H1 (cell line): Measurements from ENCODE around the gene DEGS1. TPM values are rescaled to one million over a fixed set of nuclear protein-coding genes. Genes with fewer than 3 reads are reported as not detected.

Experiments used
- CTCF ChIA-PET: fragments of 300-600 bp; sonication (Branson Sonifier 250); formaldehyde crosslinking; loops from one replicate; lab custom pipeline; 2021; ENCODE audit not compliant: partially characterized antibody; lab: Charles Lee
- POLR2A ChIA-PET: fragments of 300-600 bp; sonication (Branson Sonifier 250); formaldehyde crosslinking; loops from one replicate; lab custom pipeline; 2021; ENCODE audit warnings: inconsistent platforms; ENCODE audit not compliant: partially characterized antibody; lab: Charles Lee
- DNase-seq, 2 experiments: peaks; one replicate each; pipeline versions ENCODE4 v3.0.0 to v3.0.0-alpha.2; 2010 to 2022; ENCODE audit warnings: low spot score in 2 of 2, low read depth in 1 of 2, mixed read lengths in 1 of 2
- FAIRE-seq: peaks from 2 replicates; lab custom pipeline; 2011; peaks lifted over from hg19 to GRCh38; lab: Jason Lieb, UNC
- H2AFZ ChIP-seq: 2 replicates; pipeline ENCODE4 v1.8.1; 2012; ENCODE audit warnings: low read length, inconsistent platforms
- H2AK5ac ChIP-seq: 2 replicates; pipeline ENCODE4 v1.6.1; 2013; ENCODE audit warnings: low read depth, low read length
- H2BK120ac ChIP-seq: replicated peaks from 2 replicates; pipeline ENCODE3; 2013; ENCODE audit warnings: low read depth, low read length, inconsistent platforms
- H2BK12ac ChIP-seq: 2 replicates; pipeline ENCODE4 v1.6.1; 2013; ENCODE audit warnings: low read depth, low read length
- H2BK15ac ChIP-seq: 2 replicates; pipeline ENCODE4 v1.6.1; 2013; ENCODE audit warnings: low read length
- H2BK20ac ChIP-seq: 2 replicates; pipeline ENCODE4 v1.6.1; 2013; ENCODE audit warnings: low read length
- H2BK5ac ChIP-seq: 2 replicates; pipeline ENCODE4 v1.6.1; 2013; ENCODE audit warnings: low read depth, low read length
- H3K14ac ChIP-seq: 2 replicates; pipeline ENCODE4 v1.6.1; 2013; ENCODE audit warnings: inconsistent platforms; ENCODE audit not compliant: insufficient read length
- H3K18ac ChIP-seq: 2 replicates; pipeline ENCODE4 v1.6.1; 2013; ENCODE audit warnings: low read length; ENCODE audit errors: extremely low read depth
- H3K23ac ChIP-seq: 2 replicates; pipeline ENCODE4 v1.6.1; 2013; ENCODE audit warnings: inconsistent platforms; ENCODE audit not compliant: insufficient read length
- H3K23me2 ChIP-seq: 2 replicates; pipeline ENCODE4 v1.6.1; 2013; ENCODE audit warnings: low read depth, low read length
- H3K27ac ChIP-seq: 2 replicates; pipeline ENCODE4 v1.6.1; 2011; ENCODE audit warnings: low read depth, low read length, inconsistent platforms
- H3K27me3 ChIP-seq, 4 experiments: replicated peaks in 1 of 4; 1 replicate in 1 of 4; 2 replicates in 3 of 4; pipeline versions ENCODE4 v1.6.1 to v1.8.1; 2011 to 2013; ENCODE audit warnings: low read length in 3 of 4, mild to moderate bottlenecking in 3 of 4, inconsistent platforms in 2 of 4, mixed read lengths in 2 of 4, moderate library complexity in 1 of 4; ENCODE audit not compliant: control insufficient read depth in 3 of 4, insufficient read depth in 3 of 4; ENCODE audit errors: extremely low read depth in 1 of 4
- H3K36me3 ChIP-seq, 4 experiments: 2 replicates each; pipeline versions ENCODE4 v1.6.1 to v1.8.1; 2011 to 2013; ENCODE audit warnings: mild to moderate bottlenecking in 4 of 4, low read length in 3 of 4, moderate library complexity in 2 of 4, control low read depth in 1 of 4, inconsistent platforms in 1 of 4; ENCODE audit not compliant: insufficient read depth in 4 of 4, control insufficient read depth in 2 of 4
- H3K4ac ChIP-seq: replicated peaks from 2 replicates; pipeline ENCODE3; 2013; ENCODE audit warnings: low read length, low read depth, mixed read lengths, inconsistent platforms; ENCODE audit not compliant: insufficient read length
- H3K4me1 ChIP-seq, 4 experiments: replicated peaks in 1 of 4; 1 replicate in 1 of 4; 2 replicates in 3 of 4; pipeline versions ENCODE4 v1.6.1 to v1.8.1; 2011 to 2013; ENCODE audit warnings: low read length in 3 of 4, inconsistent platforms in 2 of 4, mixed read lengths in 1 of 4; ENCODE audit not compliant: insufficient read depth in 4 of 4, control insufficient read depth in 3 of 4
- H3K4me2 ChIP-seq, 2 experiments: 2 replicates each; pipeline versions ENCODE4 v1.6.1 to v1.8.1; 2011 to 2013; ENCODE audit warnings: low read depth in 2 of 2, low read length in 2 of 2, control low read depth in 1 of 2, inconsistent platforms in 1 of 2, mild to moderate bottlenecking in 1 of 2; ENCODE audit not compliant: insufficient read depth in 1 of 2
- H3K4me3 ChIP-seq, 4 experiments: fragments of 200-600, 300-600 bp in 1 of 4; sonication (generic), shearing (Covaris generic), sonication (Bioruptor Twin) in 1 of 4; 2 replicates each; pipeline versions ENCODE4 v1.5.1 to v1.8.1; 2011 to 2016; ENCODE audit warnings: low read length in 4 of 4, low read depth in 3 of 4, control low read depth in 2 of 4, inconsistent platforms in 2 of 4, mild to moderate bottlenecking in 2 of 4, mixed read lengths in 1 of 4, moderate library complexity in 1 of 4; ENCODE audit not compliant: insufficient read depth in 2 of 4; ENCODE audit errors: extremely low read depth in 1 of 4
- H3K56ac ChIP-seq: replicated peaks from 2 replicates; pipeline ENCODE3; 2013; ENCODE audit warnings: low read depth, mild to moderate bottlenecking, mixed read lengths, low read length, inconsistent platforms; ENCODE audit not compliant: insufficient read length
- H3K79me1 ChIP-seq: 2 replicates; pipeline ENCODE4 v1.6.1; 2013; ENCODE audit warnings: low read depth, low read length, control low read depth
- H3K79me2 ChIP-seq, 2 experiments: 2 replicates each; pipeline versions ENCODE4 v1.6.1 to v1.8.1; 2012 to 2013; ENCODE audit warnings: low read length in 2 of 2, mild to moderate bottlenecking in 2 of 2, inconsistent platforms in 1 of 2; ENCODE audit not compliant: insufficient read depth in 2 of 2, control insufficient read depth in 1 of 2
- H3K9ac ChIP-seq, 4 experiments: replicated peaks in 1 of 4; 1 replicate in 1 of 4; 2 replicates in 3 of 4; pipeline versions ENCODE4 v1.6.1 to v1.8.1; 2011 to 2013; ENCODE audit warnings: low read depth in 3 of 4, low read length in 3 of 4, control low read depth in 2 of 4, mild to moderate bottlenecking in 2 of 4, moderate library complexity in 2 of 4, inconsistent platforms in 1 of 4; ENCODE audit errors: extremely low read depth in 1 of 4
- H3K9me3 ChIP-seq, 2 experiments: 2 replicates each; pipeline versions ENCODE4 v1.6.1 to v1.8.1; 2012 to 2013; ENCODE audit warnings: mild to moderate bottlenecking in 2 of 2, moderate library complexity in 2 of 2, control low read depth in 1 of 2, inconsistent platforms in 1 of 2, low read depth in 1 of 2, low read length in 1 of 2, mixed read lengths in 1 of 2; ENCODE audit not compliant: insufficient read depth in 2 of 2
- H4K20me1 ChIP-seq, 2 experiments: replicated peaks in 1 of 2; 2 replicates each; pipeline versions ENCODE3 to v1.8.1; 2011 to 2013; ENCODE audit warnings: inconsistent platforms in 2 of 2, low read length in 2 of 2, mild to moderate bottlenecking in 1 of 2; ENCODE audit not compliant: insufficient read depth in 2 of 2, control insufficient read depth in 1 of 2
- H4K5ac ChIP-seq: 2 replicates; pipeline ENCODE4 v1.6.1; 2013; ENCODE audit warnings: low read length, low read depth, mixed read lengths, inconsistent platforms; ENCODE audit not compliant: insufficient read length
- H4K8ac ChIP-seq: 2 replicates; pipeline ENCODE4 v1.8.0; 2013; ENCODE audit warnings: mild to moderate bottlenecking, moderate library complexity, low read length, inconsistent platforms; ENCODE audit not compliant: insufficient read depth; ENCODE audit errors: extremely low read depth
- H4K91ac ChIP-seq: replicated peaks from 2 replicates; pipeline ENCODE3; 2013; ENCODE audit warnings: low read length, mixed read lengths, inconsistent platforms; ENCODE audit not compliant: insufficient read length
- GTF2F1 ChIP-seq: IDR thresholded peaks from 2 replicates; pipeline ENCODE4 v1.6.1; 2012; ENCODE audit warnings: low read depth, low read length, improper control_type of control experiment, borderline replicate concordance
- KDM4A ChIP-seq: IDR thresholded peaks from one replicate; pipeline ENCODE4 v1.7.1; 2012; ENCODE audit warnings: low read depth, mild to moderate bottlenecking, moderate library complexity, low read length, inconsistent platforms; ENCODE audit not compliant: severe bottlenecking
- NANOG ChIP-seq: IDR thresholded peaks from 2 replicates; pipeline ENCODE4 v1.6.1; 2011; ENCODE audit warnings: low read length, low read depth, mild to moderate bottlenecking, inconsistent platforms; ENCODE audit not compliant: insufficient read depth, poor library complexity, severe bottlenecking
- WGBS, 2 experiments: shearing (Covaris generic) in 1 of 2; methylation state at CpG; one replicate each; pipeline versions ENCODE4 v1.1.6 to v1.1.7; 2013 to 2015; ENCODE audit warnings: low lambda C conversion rate in 2 of 2, mixed read lengths in 2 of 2, inconsistent platforms in 1 of 2, low coverage in 1 of 2, missing lambda C conversion rate in 1 of 2; ENCODE audit not compliant: insufficient replicate concordance in 2 of 2, insufficient coverage in 1 of 2, insufficient read length in 1 of 2; ENCODE audit errors: extremely low coverage in 1 of 2, missing lambda C conversion rate in 1 of 2; 5-methylcytosine and 5-hydroxymethylcytosine counted together
- polyA plus RNA-seq, 7 experiments: library from polyadenylated mRNA; depleted of rRNA in 3 of 7; stranded (reverse) in 5 of 7; unstranded in 2 of 7; fragments of >200 nt in 5 of 7; fragments of 200-250 nt in 2 of 7; gene quantifications; 1 replicate in 5 of 7; 2 replicates in 1 of 7; 4 replicates in 1 of 7; pipeline versions ENCODE4 v1.2.1 to v1.2.3, GENCODE V29; 2011 to 2013; ENCODE audit warnings: missing spikeins in 2 of 7, mixed read lengths in 2 of 7
- total RNA-seq: library from RNA; stranded (reverse); fragmentation: NEBNext Ultra II Directional; extraction: Animal tissue kit (Norgen Biotek cat#: 25700); gene quantifications from 2 replicates; pipeline ENCODE4 v1.2.1, GENCODE V29; 2021

The DEGS1 gene
- total and polyA plus RNA-seq, 2 of the 8 experiments (the other 6 are each of a cell fraction or from before 2014, with no cell fraction given) = 46.1 to 114 TPM

DNA sequence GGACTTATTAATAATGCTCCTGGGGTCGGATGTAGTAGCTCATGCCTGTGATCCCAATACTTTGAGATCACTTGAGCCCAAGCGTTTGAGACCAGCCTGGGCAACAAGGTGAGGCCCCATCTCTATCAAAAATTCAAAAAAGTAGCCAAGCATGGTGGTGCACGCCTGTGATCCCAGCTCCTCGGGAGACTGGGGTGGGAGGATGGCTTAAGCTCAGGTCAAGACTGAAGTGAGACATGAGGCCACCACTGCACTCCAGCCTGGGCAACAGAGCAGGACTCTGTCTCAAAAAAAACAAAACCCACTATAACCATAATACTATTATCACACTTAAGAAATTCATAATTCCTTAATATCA, 1.6 kb upstream of the DEGS1 start:
- H3K4me3 ChIP-seq = no peak overlapping the region
- H3K9me3 ChIP-seq = no peaks in the 10 kb centered on the region
- POLR2A ChIA-PET = interaction anchor here (0.6 to 1.8 kb wide), 3 partner anchors 12 to 29 kb away, joined by 3 to 6 read pairs (median 3); no protein-coding TSS in a partner anchor
- FAIRE-seq (no peak), DNase-seq (no peak)
- H3K4me1 ChIP-seq = peaks cover 0 to 6% (median 1%) of the 10 kb centered on the region in 4 experiments; a peak in 3 of 7 replicates
- H3K9ac ChIP-seq = no peak overlapping the region
- no peak overlapping the region for H2BK15ac ChIP-seq
- no peak overlapping the region for H2BK12ac ChIP-seq
- H3K27me3 ChIP-seq = no peaks in the 10 kb centered on the region
- no peak overlapping the region for H2BK5ac ChIP-seq
- no peak overlapping the region; a peak in 1 of 4 replicates for H3K4me2 ChIP-seq
- H3K79me1 ChIP-seq = peaks cover 2% of the 10 kb centered on the region; the same call in 1 of the 2 replicates
- no peak overlapping the region for H3K4ac ChIP-seq
- CTCF ChIA-PET = interaction anchor here (1.6 kb wide), 1 partner anchor 11 kb away, joined by 7 read pairs; no protein-coding TSS in a partner anchor
- no peak overlapping the region for H3K18ac ChIP-seq
- peaks cover 0 to 29% of the 10 kb centered on the region in 2 experiments; a peak in 3 of 4 replicates for H3K79me2 ChIP-seq
- TF ChIP-seq NANOG (no peak), KDM4A (no peak), GTF2F1 (no peak)
- 90% methylated on average over 4 of the region's 4 CpGs; no CpG with 5 or more reads in 1 of the 2 experiments for WGBS, 2 experiments
- H2BK20ac ChIP-seq = no peak overlapping the region
- H2BK120ac ChIP-seq = no peak overlapping the region
- no peak overlapping the region for H2AK5ac ChIP-seq
- no peak overlapping the region for H3K27ac ChIP-seq
- no peak overlapping the region for H3K56ac ChIP-seq
- no peak overlapping the region for H2AFZ ChIP-seq
- no peak overlapping the region for H4K8ac ChIP-seq
- no peak overlapping the region for H3K14ac ChIP-seq
- no peak overlapping the region for H3K23ac ChIP-seq
- H3K23me2 ChIP-seq = peaks cover 9% of the 10 kb centered on the region; the same call in 1 of the 2 replicates
- H3K36me3 ChIP-seq = peaks cover 0 to 4% (median 0%) of the 10 kb centered on the region in 4 experiments; a peak in 1 of 8 replicates
- H4K91ac ChIP-seq = no peak overlapping the region
- H4K5ac ChIP-seq = no peak overlapping the region
- peaks cover 0 to 5% of the 10 kb centered on the region in 2 experiments for H4K20me1 ChIP-seq
